Stimulated activated CD4-positive, alpha-beta T cell treated with anti-CD3 and anti-CD28 coated beads, Interleukin-1b, Interleukin-23, amount 100 ng/mL, for 24 hours (primary cell): ENCODE data around the gene LYRM4.
"Not testable (repeated sequence)": the region's sequence is repeated elsewhere in the genome, so short reads cannot be mapped to it uniquely, and the experiment has no call there.

Experiments
- DNase-seq, 4 experiments: peaks; one replicate each; pipeline ENCODE4 v3.0.0-alpha.2; 2020; ENCODE audit warnings: low read depth in 4 of 4, low spot score in 1 of 4

LYRM4 gene

GRCh38 chr6:5123296-5124143, 137.2 kb downstream of the LYRM4 start:
- DNase-seq, result no peak

GRCh38 chr6:5122504-5123112, 138.1 kb downstream of the LYRM4 start:
- DNase-seq, result no peak

- no peak for DNase-seq
These were observed 138.8 kb downstream of the LYRM4 start for GRCh38 chr6:5121956-5122355.

GRCh38 chr6:5121479-5121878, 139.3 kb downstream of the LYRM4 start:
- DNase-seq, result no peak

- not testable (repeated sequence) for DNase-seq
These were observed 140.2 kb downstream of the LYRM4 start for GRCh38 chr6:5120543-5120942.

GRCh38 chr6:5120011-5120410, 140.7 kb downstream of the LYRM4 start:
- no peak for DNase-seq

GRCh38 chr6:5119090-5119951, 141.4 kb downstream of the LYRM4 start:
- DNase-seq, result no peak

- DNase-seq, result no peak
These were observed 144.3 kb downstream of the LYRM4 start for GRCh38 chr6:5116243-5116991.

- DNase-seq, result no peak
These were observed 145.6 kb downstream of the LYRM4 start for GRCh38 chr6:5115168-5115567.

- no peak for DNase-seq
These were observed 147.7 kb downstream of the LYRM4 start for GRCh38 chr6:5113096-5113495.

- no peak for DNase-seq
These were observed 148.5 kb downstream of the LYRM4 start for GRCh38 chr6:5112066-5112799.

- no peak for DNase-seq
These were observed 149.1 kb downstream of the LYRM4 start for GRCh38 chr6:5111626-5112025.

GRCh38 chr6:5110246-5110645, 150.5 kb downstream of the LYRM4 start:
- no peak for DNase-seq

- no peak for DNase-seq
These were observed 151.3 kb downstream of the LYRM4 start for GRCh38 chr6:5109436-5109835.

- no peak for DNase-seq
These were observed 152.1 kb downstream of the LYRM4 start for GRCh38 chr6:5108536-5109150.

GRCh38 chr6:5108068-5108467, 152.7 kb downstream of the LYRM4 start:
- DNase-seq, result no peak

- no peak for DNase-seq
These were observed 153.4 kb downstream of the LYRM4 start for GRCh38 chr6:5107341-5107740.

GRCh38 chr6:5105146-5105545, 155.6 kb downstream of the LYRM4 start:
- no peak for DNase-seq

- DNase-seq, result no peak
These were observed 156.1 kb downstream of the LYRM4 start for GRCh38 chr6:5104667-5105066.

GRCh38 chr6:5103250-5103649, 157.5 kb downstream of the LYRM4 start:
- no peak for DNase-seq
